Skeletal muscle tissue (tissue), 4 donors: ENCODE data around the gene ARHGEF16. TPM values are rescaled to one million over a fixed set of nuclear protein-coding genes. Genes with fewer than 3 reads are reported as not detected.

Source experiments
- H3K27ac ChIP-seq: one replicate; pipeline ENCODE4 v1.7.0; 2013; ENCODE audit warnings: mild to moderate bottlenecking, low read depth, low read length, inconsistent platforms
- H3K27me3 ChIP-seq, 3 donors: one replicate each; pipeline ENCODE4 v1.7.0; 2013; ENCODE audit warnings: low read length in 3 of 3; ENCODE audit not compliant: control insufficient read depth in 3 of 3, insufficient read depth in 3 of 3
- H3K36me3 ChIP-seq, 3 donors: one replicate each; pipeline ENCODE4 v1.7.0; 2013; ENCODE audit warnings: low read length in 3 of 3; ENCODE audit not compliant: control insufficient read depth in 3 of 3, insufficient read depth in 3 of 3
- H3K4me1 ChIP-seq, 3 donors: one replicate each; pipeline ENCODE4 v1.7.0; 2013; ENCODE audit warnings: low read length in 3 of 3, mild to moderate bottlenecking in 3 of 3; ENCODE audit not compliant: control insufficient read depth in 3 of 3, insufficient read depth in 3 of 3
- H3K4me3 ChIP-seq, 3 donors: one replicate each; pipeline ENCODE4 v1.7.0; 2013; ENCODE audit warnings: low read length in 3 of 3
- H3K9ac ChIP-seq, 3 donors: one replicate each; pipeline ENCODE4 v1.7.0; 2013; ENCODE audit warnings: low read length in 3 of 3, mild to moderate bottlenecking in 3 of 3, moderate library complexity in 2 of 3, low read depth in 1 of 3
- H3K9me3 ChIP-seq, 3 donors: one replicate each; pipeline ENCODE4 v1.7.0; 2013; ENCODE audit warnings: low read length in 3 of 3; ENCODE audit not compliant: control insufficient read depth in 3 of 3
- total RNA-seq: library from RNA; depleted of rRNA; stranded (reverse); fragments of >200 nt; gene quantifications from one replicate; pipeline ENCODE4 v1.2.3, GENCODE V29; 2014
- donor health status: Osteomylitis.

ARHGEF16 gene
- 0.52 TPM for total RNA-seq

- Histone ChIP-seq H3K9ac (peak within 1 kb of the TSS in 1 of 3 donors; percentile 64), H3K27ac (no peak within 1 kb of the TSS), H3K27me3 (peaks cover 19 to 36% (median 21%) of the 10 kb centered on the region in 3 donors), H3K9me3 (no peaks in the 10 kb centered on the region), H3K36me3 (no peaks in the 10 kb centered on the region), H3K4me1 (peaks cover 28 to 36% (median 35%) of the 10 kb centered on the region in 3 donors), H3K4me3 (peak within 1 kb of the TSS in 2 of 3 donors; percentile 32 to 58)
Measured at GRCh38 chr1:3453891-3454810, at the start of gene ARHGEF16. Gene ARHGEF16, plus strand, starts transcription at chr1:3454665. Its CDS starts 8,420 bp downstream, at chr1:3463085.

- Histone ChIP-seq H3K27ac (no peak overlapping the region), H3K27me3 (peaks cover 0 to 31% (median 13%) of the 10 kb centered on the region in 3 donors), H3K36me3 (no peaks in the 10 kb centered on the region)
Measured at GRCh38 chr1:3404801-3405200, 49.7 kb upstream of the ARHGEF16 start.

GRCh38 chr1:3405491-3405890, 49.0 kb upstream of the ARHGEF16 start:
- H3K36me3 ChIP-seq, result no peaks in the 10 kb centered on the region
- H3K4me1 ChIP-seq, result peaks cover 8 to 14% (median 14%) of the 10 kb centered on the region in 3 donors
- H3K27me3 ChIP-seq, result peaks cover 6 to 31% (median 13%) of the 10 kb centered on the region in 3 donors
- no peak overlapping the region for H3K27ac ChIP-seq
- no peak overlapping the region for H3K4me3 ChIP-seq
- no peak overlapping the region for H3K9ac ChIP-seq
- no peaks in the 10 kb centered on the region for H3K9me3 ChIP-seq

More at GRCh38 chr1:3404801-3405200, 49.7 kb upstream of the ARHGEF16 start:
- no peak overlapping the region for H3K9ac ChIP-seq
- H3K4me3 ChIP-seq, result no peak overlapping the region
- H3K9me3 ChIP-seq, result no peaks in the 10 kb centered on the region
- H3K4me1 ChIP-seq, result peaks cover 5 to 11% (median 9%) of the 10 kb centered on the region in 3 donors

- no peaks in the 10 kb centered on the region for H3K36me3 ChIP-seq
- H3K27ac ChIP-seq, result no peak overlapping the region
- no peaks in the 10 kb centered on the region for H3K9me3 ChIP-seq
- peaks cover 13 to 31% (median 21%) of the 10 kb centered on the region in 3 donors for H3K27me3 ChIP-seq
- H3K9ac ChIP-seq, result no peak overlapping the region
- H3K4me1 ChIP-seq, result peaks cover 9 to 17% (median 14%) of the 10 kb centered on the region in 3 donors
- H3K4me3 ChIP-seq, result no peak overlapping the region
Measured at GRCh38 chr1:3405974-3406867, 48.2 kb upstream of the ARHGEF16 start.

DNA sequence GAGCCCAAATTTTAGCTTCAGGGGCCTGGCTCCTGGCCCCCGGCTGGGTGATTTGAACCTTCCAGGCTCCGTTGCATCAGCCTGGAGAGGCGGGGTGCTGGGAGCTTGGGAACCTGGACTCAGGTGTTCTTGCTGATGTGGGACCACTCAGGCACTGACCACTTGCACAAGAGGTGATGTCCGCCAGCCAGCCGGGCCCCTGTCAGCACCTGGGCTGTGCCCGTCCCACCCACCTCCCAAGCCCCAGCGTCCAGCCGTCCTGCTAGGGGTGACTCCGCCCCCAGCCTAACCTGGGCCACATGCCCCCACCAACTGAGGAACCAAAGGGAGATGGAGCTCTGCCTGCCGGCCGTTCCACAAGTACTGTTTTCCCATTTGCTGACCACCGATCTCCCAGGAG, 47.4 kb upstream of the ARHGEF16 start:
- peaks cover 15 to 38% (median 24%) of the 10 kb centered on the region in 3 donors for H3K27me3 ChIP-seq
- no peak overlapping the region for H3K4me3 ChIP-seq
- H3K9ac ChIP-seq, result no peak overlapping the region
- peaks cover 9 to 17% (median 14%) of the 10 kb centered on the region in 3 donors for H3K4me1 ChIP-seq
- no peaks in the 10 kb centered on the region for H3K36me3 ChIP-seq
- no peaks in the 10 kb centered on the region for H3K9me3 ChIP-seq
- no peak overlapping the region for H3K27ac ChIP-seq

DNA sequence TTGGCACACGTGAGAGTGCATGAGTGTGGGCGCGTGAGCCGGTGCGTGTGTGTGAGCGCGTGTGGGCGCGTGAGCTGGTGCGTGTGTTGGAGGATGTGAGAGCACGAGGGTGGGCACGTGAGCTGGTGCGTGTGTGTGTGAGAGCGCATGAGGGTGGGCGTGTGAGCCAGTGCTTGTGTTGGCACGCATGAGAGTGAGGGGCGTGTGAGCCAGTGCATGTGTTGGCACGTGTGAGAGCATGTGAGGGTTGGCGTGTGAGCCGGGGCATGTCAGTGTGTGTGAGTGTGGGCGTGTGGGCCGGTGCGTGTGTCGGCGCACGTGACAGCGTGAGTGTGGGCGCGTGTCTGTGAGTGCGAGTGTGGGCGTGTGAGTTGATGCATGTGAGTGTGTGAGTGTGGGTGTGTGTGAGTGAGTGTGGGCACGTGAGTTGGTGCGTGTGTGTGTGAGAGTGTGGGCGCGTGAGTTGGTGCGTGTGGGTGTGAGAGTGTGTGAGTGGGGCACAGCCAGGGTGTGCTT, 45.7 kb upstream of the ARHGEF16 start:
- H3K9me3 ChIP-seq, result no peaks in the 10 kb centered on the region
- H3K9ac ChIP-seq, result no peak overlapping the region
- peaks cover 15 to 35% (median 32%) of the 10 kb centered on the region in 3 donors for H3K27me3 ChIP-seq
- H3K36me3 ChIP-seq, result no peaks in the 10 kb centered on the region
- H3K27ac ChIP-seq, result no peak overlapping the region
- no peak overlapping the region for H3K4me3 ChIP-seq
- H3K4me1 ChIP-seq, result peaks cover 4 to 12% (median 11%) of the 10 kb centered on the region in 3 donors

DNA sequence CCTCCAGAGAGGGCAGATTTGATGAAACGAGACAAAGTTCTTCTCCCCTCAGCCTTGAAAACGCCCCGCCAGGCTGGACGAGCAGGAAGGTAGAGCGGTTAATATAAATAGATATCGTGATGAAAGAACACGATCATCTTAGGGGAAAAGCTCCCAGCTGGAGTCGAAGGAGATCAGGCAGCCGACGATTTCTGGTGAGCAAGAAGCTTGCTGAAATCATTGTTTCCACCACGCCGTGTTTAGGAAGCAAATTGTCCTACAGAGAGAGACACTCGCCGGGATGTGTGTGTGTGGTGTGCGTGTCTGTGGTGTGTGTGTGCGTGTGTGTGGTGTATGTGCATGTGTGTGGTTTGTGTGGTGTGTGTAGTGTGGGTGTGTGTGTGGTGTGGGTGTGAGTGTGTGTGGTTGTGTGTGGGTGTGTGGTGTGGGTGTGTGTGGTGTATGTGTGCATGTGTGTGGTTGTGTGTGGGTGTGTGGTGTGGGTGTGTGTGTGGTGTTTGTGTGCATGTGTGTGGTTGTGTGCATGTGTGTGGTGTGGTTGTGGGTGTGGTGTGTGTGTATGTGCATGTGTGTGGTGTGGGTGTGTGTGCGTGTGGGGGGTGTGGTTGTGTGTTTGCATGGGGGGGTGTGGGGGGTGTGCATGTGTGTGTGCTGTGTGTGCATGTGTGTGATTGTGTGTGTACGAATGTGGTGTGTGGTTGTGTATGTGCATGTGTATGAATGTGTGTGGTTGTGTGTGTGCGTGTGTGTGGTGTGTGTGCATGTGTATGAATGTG, 44.9 kb upstream of the ARHGEF16 start:
- no peak overlapping the region for H3K9ac ChIP-seq
- H3K27me3 ChIP-seq, result peaks cover 15 to 35% (median 31%) of the 10 kb centered on the region in 3 donors
- no peak overlapping the region for H3K27ac ChIP-seq
- no peak overlapping the region for H3K4me3 ChIP-seq
- peaks cover 4 to 13% (median 11%) of the 10 kb centered on the region in 3 donors for H3K4me1 ChIP-seq
- no peaks in the 10 kb centered on the region for H3K9me3 ChIP-seq
- H3K36me3 ChIP-seq, result no peaks in the 10 kb centered on the region

- no peaks in the 10 kb centered on the region for H3K36me3 ChIP-seq
- H3K27ac ChIP-seq, result no peak overlapping the region
- no peak overlapping the region for H3K9ac ChIP-seq
- H3K4me3 ChIP-seq, result no peak overlapping the region
- H3K4me1 ChIP-seq, result peaks cover 4 to 20% (median 11%) of the 10 kb centered on the region in 3 donors
- peaks cover 15 to 38% (median 34%) of the 10 kb centered on the region in 3 donors for H3K27me3 ChIP-seq
- H3K9me3 ChIP-seq, result no peaks in the 10 kb centered on the region
Measured at GRCh38 chr1:3410142-3410925, 44.1 kb upstream of the ARHGEF16 start.
